GM12878 (cell line): ENCODE measurements around the gene TNRC6C. TPM values are rescaled to one million over a fixed set of nuclear protein-coding genes. Genes with fewer than 3 reads are reported as not detected.

Experiments used
- ATAC-seq: fragments of 200-7000 bp; cut with Tn5 transposase; 3 replicates; pipeline ENCODE4 v1.9.1; 2020; ENCODE audit warnings: mild to moderate bottlenecking, moderate library complexity
- BruUV-seq: library from RNA; stranded (reverse); fragments of 400-500 nt; replicated peaks from 2 replicates; lab custom pipeline; 2021; lab: Mats Ljungman, UMichigan
- CTCF ChIA-PET: fragments of 300-600 bp; sonication (Branson Sonifier 250); formaldehyde crosslinking; extraction: SDS; loops from one replicate; lab custom pipeline; 2021; ENCODE audit warnings: inconsistent platforms; lab: Yijun Ruan, JAX
- POLR2A ChIA-PET: fragments of 350-600 bp; formaldehyde crosslinking; extraction: SDS; loops from one replicate; lab custom pipeline; 2021; ENCODE audit warnings: inconsistent platforms; lab: Charles Lee
- RAD21 ChIA-PET: fragments of 300-600 bp; sonication (Branson Sonifier 250); formaldehyde crosslinking; loops from one replicate; lab custom pipeline; 2023; ENCODE audit warnings: antibody characterized with exemption; ENCODE audit not compliant: unreplicated experiment; lab: Charles Lee
- SMC1A ChIA-PET: fragments of 300-600 bp; sonication (Branson Sonifier 250); formaldehyde crosslinking; loops from one replicate; lab custom pipeline; 2023; ENCODE audit not compliant: unreplicated experiment, uncharacterized antibody; lab: Charles Lee
- DNase-seq: peaks from one replicate; pipeline ENCODE4 v3.0.0-alpha.2; 2011; ENCODE audit warnings: low read depth, low spot score
- FAIRE-seq: peaks from 3 replicates; lab custom pipeline; 2011; peaks lifted over from hg19 to GRCh38; lab: Jason Lieb, UNC
- H2AFZ ChIP-seq: 2 replicates; pipeline ENCODE4 v1.6.0; 2011; ENCODE audit warnings: low read depth, low read length, control low read depth; ENCODE audit not compliant: control insufficient read depth
- H3K27ac ChIP-seq: 2 replicates; pipeline ENCODE4 v1.5.1; 2011; ENCODE audit warnings: control low read depth; ENCODE audit not compliant: control insufficient read depth, insufficient read depth
- H3K27me3 ChIP-seq, 2 experiments: replicated peaks in 1 of 2; 2 replicates each; pipeline versions ENCODE4 v1.6.0 to v1.6.1; 2011; ENCODE audit warnings: low read length in 1 of 2; ENCODE audit not compliant: control insufficient read depth in 2 of 2, insufficient read depth in 2 of 2
- H3K36me3 ChIP-seq, 2 experiments: 2 replicates each; pipeline ENCODE4 v1.5.1; 2011; ENCODE audit warnings: low read length in 1 of 2; ENCODE audit not compliant: control insufficient read depth in 2 of 2, insufficient read depth in 2 of 2
- H3K4me1 ChIP-seq: 2 replicates; pipeline ENCODE4 v1.6.1; 2011; ENCODE audit warnings: mild to moderate bottlenecking, low read length, moderate library complexity, mixed read lengths; ENCODE audit not compliant: control insufficient read depth, insufficient read depth
- H3K4me2 ChIP-seq: 2 replicates; pipeline ENCODE4 v1.6.0; 2011; ENCODE audit warnings: control low read depth; ENCODE audit not compliant: control insufficient read depth, insufficient read depth
- H3K4me3 ChIP-seq: fragments of 200-600 bp; sonication (generic); 2 replicates; pipeline ENCODE4 v1.5.1; 2016
- H3K79me2 ChIP-seq: 2 replicates; pipeline ENCODE4 v1.6.0; 2011; ENCODE audit warnings: low read length; ENCODE audit not compliant: control insufficient read depth, insufficient read depth
- H3K9ac ChIP-seq: 2 replicates; pipeline ENCODE4 v1.8.0; 2011; ENCODE audit warnings: low read length, control low read depth, mixed read lengths; ENCODE audit not compliant: control insufficient read depth, insufficient read depth
- H3K9me3 ChIP-seq: replicated peaks from 3 replicates; pipeline ENCODE4 v1.5.1; 2011; ENCODE audit warnings: mild to moderate bottlenecking, low read length; ENCODE audit not compliant: control insufficient read depth, insufficient read depth
- H4K20me1 ChIP-seq: 2 replicates; pipeline ENCODE4 v1.6.0; 2011; ENCODE audit not compliant: control insufficient read depth, insufficient read depth
- GATAD2B ChIP-seq: fragments of 450-650 bp; conservative IDR thresholded peaks from 2 replicates; pipeline ENCODE4 v1.6.1; 2017; ENCODE audit warnings: low read depth, mild to moderate bottlenecking, moderate library complexity
- SKIL ChIP-seq: fragments of 450-650 bp; IDR thresholded peaks from 2 replicates; pipeline ENCODE4 v1.6.1; 2017; ENCODE audit warnings: mild to moderate bottlenecking, low read depth, inconsistent platforms; ENCODE audit not compliant: poor library complexity, severe bottlenecking
- ZNF217 ChIP-seq: fragments of 450-650 bp; IDR thresholded peaks from 2 replicates; pipeline ENCODE4 v1.6.1; 2017; ENCODE audit warnings: antibody characterized with exemption, mild to moderate bottlenecking
- WGBS: methylation state at CpG from one replicate; pipeline ENCODE4 v1.1.6; 2016; ENCODE audit warnings: low lambda C conversion rate; ENCODE audit not compliant: insufficient replicate concordance, insufficient coverage; ENCODE audit errors: missing lambda C conversion rate; 5-methylcytosine and 5-hydroxymethylcytosine counted together
- in situ Hi-C: fragments of 300-500 bp; cut with MboI; formaldehyde crosslinking; loops from 9 replicates; pipeline ENCODE4 v1.14.3; 2018; ENCODE audit warnings: mixed read lengths
- intact Hi-C: fragments of 100-400 bp; cut with micrococcal nuclease; formaldehyde crosslinking; loops from one replicate; pipeline ENCODE4 v1.14.2; 2022; ENCODE audit not compliant: unreplicated experiment
- polyA plus RNA-seq, 11 experiments: library from polyadenylated mRNA; depleted of rRNA in 4 of 11; unstranded in 6 of 11; stranded (reverse) in 5 of 11; fragments of >200 nt; fragmentation: Nextera tagmentation in 4 of 11; fragmentation: Illumina TruSeq in 1 of 11; extraction: Ambion mirVana in 4 of 11; extraction: Trizol in 1 of 11; gene quantifications; 1 replicate in 1 of 11; 2 replicates in 10 of 11; pipeline versions ENCODE4 v1.2.1 to v1.2.3, GENCODE V29; 2011 to 2016; ENCODE audit warnings: inconsistent platforms in 2 of 11, missing spikeins in 2 of 11, low read depth in 1 of 11
- total RNA-seq, 4 experiments: library from RNA; depleted of rRNA in 3 of 4; stranded (reverse); fragments of >200 nt in 3 of 4; fragmentation: Illumina TruSeq in 1 of 4; extraction: Trizol in 1 of 4; gene quantifications; 2 replicates each; pipeline versions ENCODE4 v1.2.1 to v1.2.3, GENCODE V29; 2013 to 2021

TNRC6C gene
- total and polyA plus RNA-seq, 10 of the 15 experiments (the other 5 are each of a cell fraction or from before 2014, with no cell fraction given) = 0.40 to 6.1 (median 0.96) TPM

- no TSS peak for BruUV-seq
- no peaks in the 10 kb centered on the region for H4K20me1 ChIP-seq
- in situ Hi-C loops = loop anchor here (5.0 kb wide), 1 partner anchor 475 kb away; no protein-coding TSS in a partner anchor
- H3K27me3 ChIP-seq = no peaks in the 10 kb centered on the region
- 47% methylated on average over 1 of the region's 1 CpG for WGBS
- no peaks in the 10 kb centered on the region for H3K36me3 ChIP-seq
- H3K4me1 ChIP-seq = no peaks in the 10 kb centered on the region
- ATAC-seq (no peak), FAIRE-seq (no peak)
- no peak overlapping the region for H3K27ac ChIP-seq
- H3K9ac ChIP-seq = no peak overlapping the region
- no peak for TF ChIP-seq ZNF217
- TF ChIP-seq GATAD2B = no peak
- no peak for TF ChIP-seq SKIL
- TF ChIP-seq, all 136 proteins: peak for 0
- ChIA-PET SMC1A (interaction anchor here (0.8 to 4.1 kb wide), 21 partner anchors 8 to 680 kb away, joined by 3 to 35 read pairs (median 4); no protein-coding TSS in a partner anchor), RAD21 (interaction anchor here (0.9 to 4.3 kb wide), 16 partner anchors 8 to 681 kb away, joined by 3 to 41 read pairs (median 4); partner anchors contain the start of gene TNRC6C), CTCF (interaction anchor here (0.7 to 9.4 kb wide), 33 partner anchors 8 to 681 kb away, joined by 3 to 111 read pairs (median 7); partner anchors contain the start of gene TNRC6C), POLR2A (interaction anchor here (1.2 kb wide), 1 partner anchor 54 kb away, joined by 4 read pairs; the partner anchor contains the start of gene TNRC6C)
- Histone ChIP-seq H2AFZ (no peak overlapping the region), H3K4me2 (no peak overlapping the region), H3K4me3 (no peak overlapping the region), H3K79me2 (no peaks in the 10 kb centered on the region), H3K9me3 (no peaks in the 10 kb centered on the region)
- DNase-seq = no peak
- intact Hi-C loops = no loop called here
Observed at GRCh38 chr17:78012428-78012827, 53.9 kb downstream of the TNRC6C start.
